Measurements from ENCODE around the gene LYSMD2.

Gene LYSMD2

GRCh38 chr15:51736751-51737521 lies 519 bp downstream of the LYSMD2 start:
- H3K4me3 ChIP-seq (ENCODE audit: low read depth, low read length) = peak overlapping the region; percentile 66
- no peak for DNase-seq (ENCODE audit: low read depth, low spot score)
- TF ChIP-seq, protein P1, sequence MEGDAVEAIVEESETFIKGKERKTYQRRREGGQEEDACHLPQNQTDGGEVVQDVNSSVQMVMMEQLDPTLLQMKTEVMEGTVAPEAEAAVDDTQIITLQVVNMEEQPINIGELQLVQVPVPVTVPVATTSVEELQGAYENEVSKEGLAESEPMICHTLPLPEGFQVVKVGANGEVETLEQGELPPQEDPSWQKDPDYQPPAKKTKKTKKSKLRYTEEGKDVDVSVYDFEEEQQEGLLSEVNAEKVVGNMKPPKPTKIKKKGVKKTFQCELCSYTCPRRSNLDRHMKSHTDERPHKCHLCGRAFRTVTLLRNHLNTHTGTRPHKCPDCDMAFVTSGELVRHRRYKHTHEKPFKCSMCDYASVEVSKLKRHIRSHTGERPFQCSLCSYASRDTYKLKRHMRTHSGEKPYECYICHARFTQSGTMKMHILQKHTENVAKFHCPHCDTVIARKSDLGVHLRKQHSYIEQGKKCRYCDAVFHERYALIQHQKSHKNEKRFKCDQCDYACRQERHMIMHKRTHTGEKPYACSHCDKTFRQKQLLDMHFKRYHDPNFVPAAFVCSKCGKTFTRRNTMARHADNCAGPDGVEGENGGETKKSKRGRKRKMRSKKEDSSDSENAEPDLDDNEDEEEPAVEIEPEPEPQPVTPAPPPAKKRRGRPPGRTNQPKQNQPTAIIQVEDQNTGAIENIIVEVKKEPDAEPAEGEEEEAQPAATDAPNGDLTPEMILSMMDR (IDR thresholded peaks at IDR 0.05; ENCODE audit: insufficient read depth, low read length, missing control alignments) = no peak
- POLR2A ChIA-PET = no interaction called here
- CTCF ChIA-PET = interaction anchor here (0.7 to 2.8 kb wide), 7 partner anchors 8 to 40 kb away, joined by 3 to 21 read pairs (median 4); no protein-coding TSS in a partner anchor

- TF ChIP-seq, protein P1 (IDR thresholded peaks at IDR 0.05; ENCODE audit: insufficient read depth, low read length, missing control alignments) = no peak
- ChIA-PET CTCF (interaction anchor here (0.7 to 2.8 kb wide), 4 partner anchors 10 to 41 kb away, joined by 3 to 21 read pairs (median 4); no protein-coding TSS in a partner anchor), POLR2A (no interaction called here)
- H3K4me3 ChIP-seq (ENCODE audit: low read depth, low read length) = no peak overlapping the region
- DNase-seq (ENCODE audit: low read depth, low spot score) = no peak
Observed at GRCh38 chr15:51736069-51736468, 1.4 kb downstream of the LYSMD2 start.

DNA sequence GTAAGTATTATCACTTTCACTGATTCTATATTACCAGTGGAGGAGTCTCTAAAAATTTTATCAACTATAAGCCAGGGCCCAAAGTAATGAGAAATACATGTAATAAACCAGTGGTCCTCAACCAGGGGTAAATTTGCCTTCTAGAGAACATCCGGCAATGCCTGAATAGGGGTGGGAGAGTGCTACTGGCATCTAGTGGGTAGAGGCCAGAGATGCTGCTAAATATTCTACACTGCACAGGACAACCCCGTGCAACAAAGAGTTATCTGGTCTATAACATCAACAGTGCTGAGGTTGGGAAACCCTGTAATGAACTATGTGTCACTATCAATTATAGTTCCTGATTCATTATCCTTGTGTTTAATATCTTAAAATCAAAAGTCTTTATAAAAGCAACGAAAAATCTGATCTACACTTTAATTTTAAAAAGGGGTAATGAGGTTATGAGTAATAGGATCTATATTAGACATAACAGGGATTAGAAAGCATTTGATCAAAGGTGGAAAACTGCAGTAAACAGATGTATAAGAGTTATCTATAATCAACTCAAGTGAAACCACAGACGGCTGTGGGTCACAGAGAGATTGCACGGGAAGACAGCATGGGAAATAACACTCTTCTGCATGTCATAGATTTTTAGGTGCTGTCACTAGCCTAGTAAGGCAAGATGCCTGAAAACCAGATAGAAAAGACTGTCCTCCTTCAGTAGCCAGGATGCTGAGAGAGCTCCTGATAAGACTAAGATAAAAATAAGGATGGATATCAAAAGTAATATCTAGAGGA lies 2.0 kb downstream of the LYSMD2 start:
- ChIA-PET CTCF (interaction anchor here (0.9 to 2.8 kb wide), 3 partner anchors 12 to 41 kb away, joined by 3 to 21 read pairs (median 4); no protein-coding TSS in a partner anchor), POLR2A (no interaction called here)
- no peak for DNase-seq (ENCODE audit: low read depth, low spot score)
- no peak overlapping the region for H3K4me3 ChIP-seq (ENCODE audit: low read depth, low read length)
- TF ChIP-seq, protein P1 (IDR thresholded peaks at IDR 0.05; ENCODE audit: insufficient read depth, low read length, missing control alignments) = no peak

GRCh38 chr15:51732646-51733045 lies 4.8 kb downstream of the LYSMD2 start:
- ChIA-PET CTCF (interaction anchor here (0.9 to 3.0 kb wide), 4 partner anchors 23 to 83 kb away, joined by 3 to 13 read pairs (median 8); no protein-coding TSS in a partner anchor), POLR2A (no interaction called here)
- DNase-seq (ENCODE audit: low read depth, low spot score) = no peak
- TF ChIP-seq, protein P1 (IDR thresholded peaks at IDR 0.05; ENCODE audit: insufficient read depth, low read length, missing control alignments) = no peak
- no peak overlapping the region for H3K4me3 ChIP-seq (ENCODE audit: low read depth, low read length)

DNA sequence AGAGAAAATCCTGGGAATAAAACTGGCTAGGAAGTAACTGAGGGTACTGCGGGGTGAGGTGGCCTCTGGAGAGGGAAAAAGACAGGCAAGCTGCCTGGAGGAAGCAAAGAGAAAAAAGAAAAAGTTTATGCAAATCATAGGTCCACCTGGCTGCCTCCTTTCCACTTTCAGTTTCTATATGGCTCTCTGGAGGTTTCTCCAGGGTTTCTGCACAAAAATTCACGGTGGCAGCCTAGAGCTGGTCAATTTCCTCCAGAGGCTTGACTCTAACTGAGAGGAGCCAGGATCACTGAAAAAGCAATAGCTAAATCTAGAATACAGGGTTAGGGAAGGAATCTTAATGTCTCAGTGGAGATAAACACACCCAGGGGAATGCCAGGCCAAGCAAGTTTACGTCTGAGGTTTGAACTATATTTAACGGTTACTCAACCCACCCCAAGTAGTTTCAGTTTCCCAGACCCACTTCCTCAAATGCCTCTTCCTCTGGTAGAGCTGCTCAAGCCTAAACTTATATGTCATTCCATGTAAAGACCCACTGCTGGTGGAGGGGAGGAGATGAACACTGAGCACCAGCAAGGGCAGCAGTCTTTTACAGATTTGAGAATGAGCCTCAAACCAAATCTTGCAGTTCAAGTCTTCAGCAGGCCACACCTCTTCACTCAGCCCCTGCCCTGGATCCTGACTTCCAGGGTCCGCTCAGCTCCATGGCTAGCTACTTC lies 5.7 kb downstream of the LYSMD2 start:
- H3K4me3 ChIP-seq (ENCODE audit: low read depth, low read length) = no peak overlapping the region
- POLR2A ChIA-PET = no interaction called here
- DNase-seq (ENCODE audit: low read depth, low spot score) = peak; percentile 47
- TF ChIP-seq, protein P1 (IDR thresholded peaks at IDR 0.05; ENCODE audit: insufficient read depth, low read length, missing control alignments) = no peak
- CTCF ChIA-PET = interaction anchor here (0.9 to 3.0 kb wide), 4 partner anchors 24 to 82 kb away, joined by 3 to 13 read pairs (median 8); no protein-coding TSS in a partner anchor
